ENCODE data around the gene NF2.

DNA sequence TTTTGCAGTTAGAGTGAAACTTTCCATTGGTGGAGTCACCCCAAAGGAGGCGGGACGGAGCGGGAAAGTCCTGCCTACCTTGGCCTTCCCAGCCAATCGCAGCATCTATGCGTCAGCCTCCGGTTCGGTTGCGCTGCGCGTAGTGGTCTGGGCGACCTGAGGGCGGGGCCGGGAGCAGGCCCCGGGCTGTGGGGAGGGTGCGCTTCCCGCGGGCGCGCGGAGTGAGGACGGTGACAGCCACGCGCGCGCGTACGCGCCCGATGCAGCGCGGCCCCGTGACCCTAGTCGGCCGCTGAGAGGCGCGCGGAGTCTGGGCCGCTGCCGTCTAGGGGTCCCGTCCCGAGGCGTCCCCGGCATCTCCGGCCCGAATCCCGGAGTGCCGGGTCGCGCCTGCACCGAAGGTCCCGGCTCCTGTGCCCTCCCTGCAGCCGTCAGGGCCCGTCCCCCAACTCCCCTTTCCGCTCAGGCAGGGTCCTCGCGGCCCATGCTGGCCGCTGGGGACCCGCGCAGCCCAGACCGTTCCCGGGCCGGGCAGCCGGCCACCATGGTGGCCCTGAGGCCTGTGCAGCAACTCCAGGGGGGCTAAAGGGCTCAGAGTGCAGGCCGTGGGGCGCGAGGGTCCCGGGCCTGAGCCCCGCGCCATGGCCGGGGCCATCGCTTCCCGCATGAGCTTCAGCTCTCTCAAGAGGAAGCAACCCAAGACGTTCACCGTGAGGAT, at the start of gene NF2:
- TF ChIP-seq POLR2A (IDR thresholded peaks at IDR 0.05): peak; percentile 78
- TF ChIP-seq, protein P1, sequence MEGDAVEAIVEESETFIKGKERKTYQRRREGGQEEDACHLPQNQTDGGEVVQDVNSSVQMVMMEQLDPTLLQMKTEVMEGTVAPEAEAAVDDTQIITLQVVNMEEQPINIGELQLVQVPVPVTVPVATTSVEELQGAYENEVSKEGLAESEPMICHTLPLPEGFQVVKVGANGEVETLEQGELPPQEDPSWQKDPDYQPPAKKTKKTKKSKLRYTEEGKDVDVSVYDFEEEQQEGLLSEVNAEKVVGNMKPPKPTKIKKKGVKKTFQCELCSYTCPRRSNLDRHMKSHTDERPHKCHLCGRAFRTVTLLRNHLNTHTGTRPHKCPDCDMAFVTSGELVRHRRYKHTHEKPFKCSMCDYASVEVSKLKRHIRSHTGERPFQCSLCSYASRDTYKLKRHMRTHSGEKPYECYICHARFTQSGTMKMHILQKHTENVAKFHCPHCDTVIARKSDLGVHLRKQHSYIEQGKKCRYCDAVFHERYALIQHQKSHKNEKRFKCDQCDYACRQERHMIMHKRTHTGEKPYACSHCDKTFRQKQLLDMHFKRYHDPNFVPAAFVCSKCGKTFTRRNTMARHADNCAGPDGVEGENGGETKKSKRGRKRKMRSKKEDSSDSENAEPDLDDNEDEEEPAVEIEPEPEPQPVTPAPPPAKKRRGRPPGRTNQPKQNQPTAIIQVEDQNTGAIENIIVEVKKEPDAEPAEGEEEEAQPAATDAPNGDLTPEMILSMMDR (IDR thresholded peaks at IDR 0.05): peak in 1 of 4 donors; percentile 9

All from right lobe of liver (tissue), 4 donors.